Measurements from ENCODE around the gene TMEM245. TPM values are rescaled to one million over a fixed set of nuclear protein-coding genes. Genes with fewer than 3 reads are reported as not detected.
"Not testable (repeated sequence)": the region's sequence is repeated elsewhere in the genome, so short reads cannot be mapped to it uniquely, and the experiment has no call there.

TMEM245 gene
- total RNA-seq, 2 donors from 2014 or later, result 76.5 to 95.4 TPM

DNA sequence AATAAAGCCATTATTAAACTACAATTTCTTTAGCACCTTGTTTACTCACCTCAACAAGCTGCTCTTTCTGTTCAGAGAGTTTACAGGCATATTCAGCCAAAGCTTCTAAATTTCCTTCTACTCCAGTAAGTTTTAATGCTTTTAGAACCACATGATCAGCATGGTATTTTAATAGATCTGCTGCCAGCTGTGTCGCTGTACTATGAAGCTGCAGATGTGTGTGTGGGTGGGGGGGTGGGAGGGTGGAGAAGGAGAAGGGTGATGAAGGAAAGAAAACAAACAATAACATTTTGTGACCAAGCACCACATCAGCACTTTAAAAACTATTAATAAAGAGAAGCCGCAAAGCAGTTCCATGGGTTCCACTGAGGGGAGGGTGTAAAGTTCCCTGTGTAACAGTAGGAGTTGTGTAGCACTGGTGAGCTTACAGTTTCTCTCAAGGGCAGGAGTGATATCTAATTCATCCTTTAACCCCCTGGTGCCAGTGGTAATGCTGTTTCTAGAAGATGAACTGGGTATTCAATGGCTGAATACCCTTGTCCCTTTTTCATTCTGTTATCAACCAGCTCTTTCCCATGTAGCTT, 147.0 kb downstream of the TMEM245 start:
- Histone ChIP-seq H3K36me3 (no peaks in the 10 kb centered on the region), H3K27ac (peak overlapping the region; percentile 27 to 66), H3K4me1 (ENCODE audit: control insufficient read depth in 1 of 2, low read depth in 2 of 2) (peaks cover 8 to 34% of the 10 kb centered on the region in 2 donors), H3K4me3 (no peak overlapping the region), H3K9me3 (no peaks in the 10 kb centered on the region), H3K27me3 (replicated peaks; ENCODE audit: insufficient read depth) (no peaks in the 10 kb centered on the region)
- DNase-seq (ENCODE audit: low spot score) (no peak), ATAC-seq (ENCODE audit: insufficient number of reproducible peaks, low FRiP score, low read depth) (no peak)
- TF ChIP-seq, protein P1, sequence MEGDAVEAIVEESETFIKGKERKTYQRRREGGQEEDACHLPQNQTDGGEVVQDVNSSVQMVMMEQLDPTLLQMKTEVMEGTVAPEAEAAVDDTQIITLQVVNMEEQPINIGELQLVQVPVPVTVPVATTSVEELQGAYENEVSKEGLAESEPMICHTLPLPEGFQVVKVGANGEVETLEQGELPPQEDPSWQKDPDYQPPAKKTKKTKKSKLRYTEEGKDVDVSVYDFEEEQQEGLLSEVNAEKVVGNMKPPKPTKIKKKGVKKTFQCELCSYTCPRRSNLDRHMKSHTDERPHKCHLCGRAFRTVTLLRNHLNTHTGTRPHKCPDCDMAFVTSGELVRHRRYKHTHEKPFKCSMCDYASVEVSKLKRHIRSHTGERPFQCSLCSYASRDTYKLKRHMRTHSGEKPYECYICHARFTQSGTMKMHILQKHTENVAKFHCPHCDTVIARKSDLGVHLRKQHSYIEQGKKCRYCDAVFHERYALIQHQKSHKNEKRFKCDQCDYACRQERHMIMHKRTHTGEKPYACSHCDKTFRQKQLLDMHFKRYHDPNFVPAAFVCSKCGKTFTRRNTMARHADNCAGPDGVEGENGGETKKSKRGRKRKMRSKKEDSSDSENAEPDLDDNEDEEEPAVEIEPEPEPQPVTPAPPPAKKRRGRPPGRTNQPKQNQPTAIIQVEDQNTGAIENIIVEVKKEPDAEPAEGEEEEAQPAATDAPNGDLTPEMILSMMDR (IDR thresholded peaks at IDR 0.05), result no peak

DNA sequence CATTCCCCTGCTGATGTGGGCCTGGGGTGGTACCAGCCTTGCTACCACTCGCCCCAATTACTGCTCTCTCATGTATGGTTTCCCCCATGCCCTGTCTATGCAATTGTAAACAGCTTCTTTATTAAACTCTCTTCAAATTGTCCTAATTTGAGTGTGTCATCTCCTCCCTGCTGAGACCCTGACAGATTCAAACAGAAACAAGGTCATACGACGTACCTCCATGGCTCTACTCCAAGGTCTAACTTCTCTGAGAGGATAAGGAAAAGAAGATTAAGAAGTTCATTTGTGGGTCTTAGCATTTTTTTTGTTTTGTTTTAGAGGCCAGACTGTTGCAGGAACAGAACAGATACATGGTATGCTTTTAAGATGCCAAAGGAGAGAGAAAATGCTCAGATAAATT, 147.6 kb downstream of the TMEM245 start:
- Histone ChIP-seq H3K4me3 (no peak overlapping the region), H3K36me3 (no peaks in the 10 kb centered on the region), H3K27me3 (replicated peaks; ENCODE audit: insufficient read depth) (no peaks in the 10 kb centered on the region), H3K4me1 (ENCODE audit: control insufficient read depth in 1 of 2, low read depth in 2 of 2) (peaks cover 8 to 37% of the 10 kb centered on the region in 2 donors), H3K27ac (peak overlapping the region; percentile 22 to 52), H3K9me3 (no peaks in the 10 kb centered on the region)
- TF ChIP-seq, protein P1 (IDR thresholded peaks at IDR 0.05), result no peak
- ATAC-seq (ENCODE audit: insufficient number of reproducible peaks, low FRiP score, low read depth) (no peak), DNase-seq (ENCODE audit: low spot score) (no peak)

DNA sequence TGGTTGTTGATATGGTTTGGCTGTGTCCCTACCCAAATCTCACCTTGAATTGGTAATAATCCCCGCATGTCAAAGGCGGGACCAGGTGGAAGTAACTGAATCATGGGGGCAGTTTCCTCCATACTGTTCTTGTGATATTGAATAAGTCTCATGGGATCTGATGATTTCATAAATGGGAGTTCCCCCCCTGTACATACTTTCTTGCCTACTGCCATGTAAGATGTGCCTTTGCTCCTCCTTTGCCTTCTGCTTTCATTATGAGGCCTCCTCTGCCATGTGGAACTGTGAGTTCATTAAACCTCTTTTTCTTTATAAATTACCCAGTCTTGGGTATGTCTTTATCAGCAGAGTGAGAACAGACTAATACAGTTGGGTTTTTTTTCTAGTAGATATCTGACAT, 148.4 kb downstream of the TMEM245 start:
- H3K9me3 ChIP-seq; H3K27me3 ChIP-seq (replicated peaks; ENCODE audit: insufficient read depth); DNase-seq (ENCODE audit: low spot score); H3K4me3 ChIP-seq; ATAC-seq (ENCODE audit: insufficient number of reproducible peaks, low FRiP score, low read depth); H3K36me3 ChIP-seq: not testable (repeated sequence)
- H3K4me1 ChIP-seq (ENCODE audit: control insufficient read depth in 1 of 2, low read depth in 2 of 2), result peaks cover 8 to 37% of the 10 kb centered on the region in 2 donors
- peak overlapping the region in 1 of 2 donors; percentile 22 for H3K27ac ChIP-seq

DNA sequence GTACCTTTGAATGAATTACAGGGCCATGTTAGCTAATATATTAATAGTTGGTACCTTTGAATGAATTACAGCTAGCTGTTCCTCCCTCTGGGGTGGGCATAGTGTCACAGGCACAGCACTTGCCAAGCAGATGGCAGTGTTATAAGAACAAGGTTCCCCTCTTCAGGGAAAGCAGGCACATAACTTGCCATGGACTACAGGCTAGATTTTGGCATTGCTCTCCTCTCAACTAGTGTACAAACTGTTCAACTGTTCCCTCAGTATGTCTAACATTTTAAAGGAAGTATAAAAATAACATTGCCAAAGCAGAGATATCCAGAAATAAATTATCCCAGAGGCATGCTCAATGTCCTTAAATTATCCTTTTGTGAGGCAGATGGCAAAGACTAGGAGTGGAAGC, 151.8 kb downstream of the TMEM245 start:
- no peak for ATAC-seq (ENCODE audit: insufficient number of reproducible peaks, low FRiP score, low read depth)
- no peak overlapping the region for H3K4me3 ChIP-seq
- no peak for DNase-seq (ENCODE audit: low spot score)
- no peaks in the 10 kb centered on the region for H3K9me3 ChIP-seq
- TF ChIP-seq, protein P1 (IDR thresholded peaks at IDR 0.05), result no peak
- no peaks in the 10 kb centered on the region for H3K36me3 ChIP-seq
- H3K27ac ChIP-seq, result peak overlapping the region in 1 of 2 donors; percentile 0
- no peaks in the 10 kb centered on the region for H3K27me3 ChIP-seq (replicated peaks; ENCODE audit: insufficient read depth)
- H3K4me1 ChIP-seq (ENCODE audit: control insufficient read depth in 1 of 2, low read depth in 2 of 2), result peaks cover under 1 to 21% of the 10 kb centered on the region in 2 donors

Other genes starting within 250 kb of the TMEM245 start
- 10 to 100 TPM; 20.6 to 24.0 TPM for gene ELP1, start 185.8 kb downstream of the TMEM245 start, total RNA-seq
- 1 to 10 TPM; 4.6 to 5.6 TPM for gene ABITRAM, start 185.5 kb downstream of the TMEM245 start, total RNA-seq
- 10 to 100 TPM; 41.8 to 45.0 TPM for gene CTNNAL1, start 106.4 kb downstream of the TMEM245 start, total RNA-seq
- 1 to 10 TPM in 1 of 2 donors, under 1 TPM in 1; 0.81 to 1.1 TPM for gene FRRS1L, start 47.3 kb upstream of the TMEM245 start, total RNA-seq
- gene EPB41L4B, start 201.1 kb upstream of the TMEM245 start, total RNA-seq, result 1 to 10 TPM in 1 of 2 donors, under 1 TPM in 1; 0.27 to 1.1 TPM

Data from thoracic aorta (tissue), 2 donors.